ENCODE results near the gene ADTRP.
"Not testable (repeated sequence)": the region's sequence is repeated elsewhere in the genome, so short reads cannot be mapped to it uniquely, and the experiment has no call there.

ADTRP gene

GRCh38 chr6:11689847-11690246, 88.8 kb downstream of the ADTRP start:
- DNase-seq: no peak

GRCh38 chr6:11689400-11689799, 89.2 kb downstream of the ADTRP start:
- not testable (repeated sequence) for DNase-seq

- no peak for DNase-seq
Observed at GRCh38 chr6:11688425-11688709, 90.2 kb downstream of the ADTRP start.

- DNase-seq: no peak
Observed at GRCh38 chr6:11685481-11686093, 93.0 kb downstream of the ADTRP start.

GRCh38 chr6:11684901-11685480, 93.6 kb downstream of the ADTRP start:
- no peak for DNase-seq

GRCh38 chr6:11683871-11684270, 94.7 kb downstream of the ADTRP start:
- no peak for DNase-seq

GRCh38 chr6:11682561-11682975, 96.0 kb downstream of the ADTRP start:
- no peak for DNase-seq

GRCh38 chr6:11681770-11682169, 96.8 kb downstream of the ADTRP start:
- no peak for DNase-seq

GRCh38 chr6:11681357-11681756, 97.2 kb downstream of the ADTRP start:
- no peak for DNase-seq

- DNase-seq: not testable (repeated sequence)
Observed at GRCh38 chr6:11680479-11680878, 98.1 kb downstream of the ADTRP start.

- no peak for DNase-seq
Observed at GRCh38 chr6:11679099-11679498, 99.5 kb downstream of the ADTRP start.

GRCh38 chr6:11675601-11676000, 103.0 kb downstream of the ADTRP start:
- DNase-seq: no peak

GRCh38 chr6:11672669-11673068, 105.9 kb downstream of the ADTRP start:
- no peak for DNase-seq

- no peak for DNase-seq
Observed at GRCh38 chr6:11672256-11672655, 106.3 kb downstream of the ADTRP start.

- no peak for DNase-seq
Observed at GRCh38 chr6:11669696-11670095, 108.9 kb downstream of the ADTRP start.

- DNase-seq: no peak
Observed at GRCh38 chr6:11668455-11668854, 110.1 kb downstream of the ADTRP start.

GRCh38 chr6:11667876-11668275, 110.7 kb downstream of the ADTRP start:
- no peak for DNase-seq

GRCh38 chr6:11665604-11666326, 112.8 kb downstream of the ADTRP start:
- no peak for DNase-seq
